NCI-H748 (cell line): ENCODE measurements around the gene ITGAL.
A peak's percentile ranks its signal among the peaks of the same experiment; 100 is the strongest.

Experiments used
- DNase-seq: peaks from one replicate; lab custom pipeline; 2025; ENCODE audit not compliant: unreplicated experiment; lab: John Stamatoyannopoulos, UW

Gene ITGAL

GRCh38 chr16:30567160-30567990 is 94.8 kb downstream of the ITGAL start:
- no peak for DNase-seq

DNA sequence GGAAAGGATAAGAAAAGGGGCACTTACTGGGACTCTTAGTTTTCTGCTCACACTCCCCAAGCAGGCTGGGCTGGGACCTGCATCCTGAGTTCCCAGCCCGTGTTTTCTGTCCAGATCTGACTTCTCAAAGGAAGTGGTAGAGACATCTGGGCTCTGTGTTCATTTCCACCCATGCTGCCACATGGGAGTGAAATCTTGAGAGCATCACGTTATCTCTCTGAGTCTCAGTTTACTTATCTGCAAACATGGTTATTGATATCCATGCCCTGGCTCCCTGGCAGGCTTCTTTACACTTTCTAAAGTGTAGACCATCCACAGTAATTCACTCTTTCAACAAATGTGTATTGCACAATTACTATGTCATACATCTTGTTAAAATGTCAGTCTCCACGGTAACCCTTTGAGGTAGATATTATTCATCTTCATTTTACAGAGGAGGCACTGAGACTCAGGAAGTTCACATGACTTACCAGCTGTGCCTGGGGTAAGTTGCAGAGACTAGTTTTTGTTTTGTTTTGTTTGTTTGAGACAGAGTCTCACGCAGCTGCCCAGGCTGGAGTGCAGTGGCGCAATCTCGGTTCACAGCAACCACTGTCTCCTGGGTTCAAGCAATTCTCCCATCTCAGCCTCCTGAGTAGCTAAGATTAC is 95.6 kb downstream of the ITGAL start:
- DNase-seq, result no peak

- no peak for DNase-seq
These were observed 96.7 kb downstream of the ITGAL start for GRCh38 chr16:30569281-30569680.

DNA sequence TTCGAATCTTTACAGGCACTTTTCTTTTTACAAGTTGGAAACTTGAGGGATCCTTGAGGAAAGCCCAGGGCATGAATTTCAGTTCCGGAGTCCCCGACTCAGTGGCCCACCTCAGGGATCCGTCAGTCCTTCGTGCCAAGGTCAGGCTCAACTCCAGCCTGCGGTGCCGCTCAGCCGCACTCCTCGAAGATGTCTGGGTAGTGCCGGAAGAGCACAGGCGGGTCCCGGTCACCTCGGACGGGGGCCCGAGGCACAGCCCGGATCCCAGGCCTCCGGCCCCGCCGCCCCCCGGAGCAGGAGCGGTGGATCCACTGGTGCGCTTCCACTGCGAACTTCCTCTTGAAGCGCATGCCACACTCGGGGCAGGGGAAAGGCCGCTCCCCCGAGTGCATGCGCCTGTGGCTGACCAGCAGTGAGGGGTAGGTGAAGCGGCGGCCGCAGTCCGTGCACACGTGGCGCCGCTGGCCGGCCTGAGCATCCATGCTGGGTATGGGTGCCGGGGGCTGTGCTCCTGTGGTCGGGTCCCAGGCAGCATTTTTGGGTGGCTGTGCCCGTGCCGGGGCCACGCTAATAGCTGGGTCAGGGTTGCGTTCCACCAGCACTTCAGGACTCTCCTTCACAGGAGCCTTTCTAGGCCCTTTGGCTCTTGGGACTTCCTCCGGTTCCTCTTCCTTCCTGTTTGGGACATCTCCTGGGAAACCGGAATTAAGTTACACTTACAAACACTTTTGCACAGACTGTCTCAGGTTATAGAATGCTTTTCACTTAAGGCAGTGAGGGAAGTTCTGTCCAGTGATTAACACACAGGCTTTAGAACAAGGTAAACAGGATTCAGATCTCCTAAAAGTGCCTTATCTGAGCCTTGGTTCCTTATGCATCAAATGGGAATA is 97.4 kb downstream of the ITGAL start:
- DNase-seq, result no peak

- DNase-seq, result peak; percentile 49
These were observed 98.3 kb downstream of the ITGAL start for GRCh38 chr16:30570636-30571444.

DNA sequence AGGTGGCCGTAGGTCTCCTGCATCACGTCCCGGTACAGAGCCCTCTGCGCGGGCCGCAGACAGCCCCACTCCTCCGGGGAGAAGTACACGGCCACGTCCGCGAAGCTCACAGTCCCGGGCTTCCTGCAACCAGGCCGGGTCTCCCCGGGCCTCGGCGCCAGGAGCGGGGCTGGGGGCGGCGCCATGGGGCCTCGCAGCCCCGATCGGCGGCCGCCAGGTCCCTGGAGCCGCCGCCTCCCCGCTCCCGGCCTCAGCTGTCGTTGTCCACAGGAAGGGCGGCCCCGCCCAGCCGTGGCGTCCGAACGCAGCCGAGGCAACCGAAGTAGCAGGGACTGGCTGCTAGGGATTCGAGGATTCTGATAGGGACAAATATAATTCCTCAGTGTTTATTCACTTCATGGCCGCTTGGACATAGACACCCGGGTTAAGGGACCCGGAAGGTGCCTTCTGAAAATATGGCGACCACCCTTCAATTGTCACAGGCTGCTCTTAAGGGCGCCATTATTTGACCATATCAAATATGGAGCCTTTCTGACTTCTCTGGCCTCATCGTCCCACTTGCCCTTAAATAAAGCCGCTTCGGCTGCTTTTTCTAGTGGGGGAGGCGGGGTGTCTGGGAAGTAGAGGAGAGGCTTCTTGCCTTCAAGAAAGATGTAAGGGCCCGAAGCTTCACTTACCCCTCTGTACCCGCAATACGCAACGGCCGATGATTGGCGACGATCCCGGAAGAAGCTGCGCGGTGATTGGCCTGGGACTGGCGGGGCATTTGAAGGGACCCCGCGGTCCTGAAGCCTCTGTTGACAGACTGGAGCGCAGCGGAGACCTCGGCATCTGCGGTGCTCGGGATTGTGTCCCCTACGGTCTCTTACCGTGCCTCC is 99.1 kb downstream of the ITGAL start, which contains the start of gene ZNF688:
Gene ZNF688 (minus strand): TSS at position 270 of the 878 bp plus-strand sequence. CDS start 85 bp downstream, at position 185.
- DNase-seq, result peak; percentile 95
